Measurements from ENCODE around the gene KIF27. TPM values are rescaled to one million over a fixed set of nuclear protein-coding genes. Genes with fewer than 3 reads are reported as not detected.
"Not testable (repeated sequence)": the region's sequence is repeated elsewhere in the genome, so short reads cannot be mapped to it uniquely, and the experiment has no call there.

The KIF27 gene
- total and polyA plus RNA-seq, 2 of the 4 experiments (the other 2 are of a cell fraction) = 0.60 to 1.6 TPM

GRCh38 chr9:83837070-83837643 is 84.1 kb downstream of the KIF27 start:
- H2BK15ac ChIP-seq (ENCODE audit: low read depth, low read length); H3K27ac ChIP-seq (ENCODE audit: insufficient read depth, low read length); H3K56ac ChIP-seq (ENCODE audit: extremely low read depth, insufficient read depth, low read length); H2AK5ac ChIP-seq (ENCODE audit: low read depth, low read length); H2BK120ac ChIP-seq (ENCODE audit: low read depth, low read length); BruUV-seq (replicated peaks); CTCF ChIA-PET; H3K9me1 ChIP-seq (ENCODE audit: insufficient read depth, low read length); H3K4me1 ChIP-seq (ENCODE audit: control insufficient read depth, insufficient read depth, low read length); H3K4me2 ChIP-seq (ENCODE audit: low read depth, low read length); H3K4me3 ChIP-seq (ENCODE audit: insufficient read depth, low read depth, low read length); H2BK20ac ChIP-seq (ENCODE audit: low read depth, low read length); H3K27me3 ChIP-seq (ENCODE audit: control insufficient read depth, insufficient read depth, low read length); H3K18ac ChIP-seq (ENCODE audit: low read depth, low read length); H2AK9ac ChIP-seq (replicated peaks; ENCODE audit: low read depth, low read length, poor library complexity); dilution Hi-C loops (cut with HindIII; ENCODE audit: low sequenced_read_pairs, unreplicated experiment); H4K8ac ChIP-seq (ENCODE audit: low read depth in 2 of 2, low read length in 2 of 2); H3K23ac ChIP-seq (ENCODE audit: low read depth, low read length); DNase-seq; H4K5ac ChIP-seq (ENCODE audit: low read depth, low read length); H3K9ac ChIP-seq (ENCODE audit: low read depth, low read length); H3K4ac ChIP-seq (ENCODE audit: low read depth, low read length); H3K36me3 ChIP-seq (ENCODE audit: control insufficient read depth, insufficient read depth, low read length); H2BK5ac ChIP-seq (ENCODE audit: low read depth, low read length, poor library complexity, severe bottlenecking); H3K9me3 ChIP-seq (ENCODE audit: control insufficient read depth, insufficient read depth, low read length); H3K79me1 ChIP-seq (ENCODE audit: low read depth in 1 of 2, low read length in 2 of 2); POLR2A ChIA-PET (ENCODE audit: unreplicated experiment); H3K14ac ChIP-seq (replicated peaks; ENCODE audit: low read depth, low read length); H2AFZ ChIP-seq (replicated peaks; ENCODE audit: low read length, poor library complexity); H4K91ac ChIP-seq (ENCODE audit: insufficient read depth, low read depth, low read length); H4K20me1 ChIP-seq (ENCODE audit: insufficient read depth, low read length): not testable (repeated sequence)
- WGBS, 2 experiments (ENCODE audit: extremely low coverage in 2 of 2, insufficient read length in 1 of 2) = no CpG with 5 or more reads among the region's 7 CpGs
- intact Hi-C loops (cut with micrococcal nuclease) = loop anchor here (5.0 to 10.0 kb wide), 2 partner anchors 75 to 478 kb away; no protein-coding TSS in a partner anchor
- in situ Hi-C loops (cut with MboI; ENCODE audit: low sequenced_read_pairs) = loop anchor here (5.0 kb wide), 1 partner anchor 75 kb away; no protein-coding TSS in a partner anchor
- TF ChIP-seq CTCF (conservative IDR thresholded peaks at IDR 0.05; ENCODE audit: low read depth, low read length) (0 out of 2 replicates have a peak, but pooled peaks have one; percentile 11), SMC3 (IDR thresholded peaks at IDR 0.05; ENCODE audit: low read depth, low read length) (0 out of 2 replicates have a peak, but pooled peaks have one; percentile 10)
- peak; percentile 72 for ATAC-seq (ENCODE audit: low read depth)

GRCh38 chr9:83830426-83831071 is 90.7 kb downstream of the KIF27 start:
- H4K8ac ChIP-seq (ENCODE audit: low read depth in 2 of 2, low read length in 2 of 2); H3K36me3 ChIP-seq (ENCODE audit: control insufficient read depth, insufficient read depth, low read length); H3K4ac ChIP-seq (ENCODE audit: low read depth, low read length); H3K14ac ChIP-seq (replicated peaks; ENCODE audit: low read depth, low read length); H2BK15ac ChIP-seq (ENCODE audit: low read depth, low read length); H2BK20ac ChIP-seq (ENCODE audit: low read depth, low read length); BruUV-seq (replicated peaks); DNase-seq; H2AK9ac ChIP-seq (replicated peaks; ENCODE audit: low read depth, low read length, poor library complexity); H2AFZ ChIP-seq (replicated peaks; ENCODE audit: low read length, poor library complexity); in situ Hi-C loops (cut with MboI; ENCODE audit: low sequenced_read_pairs); H3K9me3 ChIP-seq (ENCODE audit: control insufficient read depth, insufficient read depth, low read length); H3K4me1 ChIP-seq (ENCODE audit: control insufficient read depth, insufficient read depth, low read length); H4K20me1 ChIP-seq (ENCODE audit: insufficient read depth, low read length); dilution Hi-C loops (cut with HindIII; ENCODE audit: low sequenced_read_pairs, unreplicated experiment); H2BK5ac ChIP-seq (ENCODE audit: low read depth, low read length, poor library complexity, severe bottlenecking); H3K9me1 ChIP-seq (ENCODE audit: insufficient read depth, low read length); H3K9ac ChIP-seq (ENCODE audit: low read depth, low read length); H4K91ac ChIP-seq (ENCODE audit: insufficient read depth, low read depth, low read length); H3K4me2 ChIP-seq (ENCODE audit: low read depth, low read length); H3K4me3 ChIP-seq (ENCODE audit: insufficient read depth, low read depth, low read length); H3K27ac ChIP-seq (ENCODE audit: insufficient read depth, low read length); H3K79me1 ChIP-seq (ENCODE audit: low read depth in 1 of 2, low read length in 2 of 2); H2AK5ac ChIP-seq (ENCODE audit: low read depth, low read length); POLR2A ChIA-PET (ENCODE audit: unreplicated experiment); H3K56ac ChIP-seq (ENCODE audit: extremely low read depth, insufficient read depth, low read length); ATAC-seq (ENCODE audit: low read depth); H3K27me3 ChIP-seq (ENCODE audit: control insufficient read depth, insufficient read depth, low read length); H4K5ac ChIP-seq (ENCODE audit: low read depth, low read length); H3K23ac ChIP-seq (ENCODE audit: low read depth, low read length); H2BK120ac ChIP-seq (ENCODE audit: low read depth, low read length); CTCF ChIA-PET; H3K18ac ChIP-seq (ENCODE audit: low read depth, low read length): not testable (repeated sequence)
- WGBS, 2 experiments (ENCODE audit: extremely low coverage in 2 of 2, insufficient read length in 1 of 2) = no CpG with 5 or more reads among the region's 5 CpGs
- intact Hi-C loops (cut with micrococcal nuclease) = loop anchor here (10.0 kb wide), 1 partner anchor 484 kb away; no protein-coding TSS in a partner anchor
